HG03520 (cell line): ENCODE data around the gene SIGLECL1.

Experiments used
- ATAC-seq: cut with Tn5 transposase; IDR thresholded peaks from one replicate; pipeline ENCODE4 v1.9.1; 2021; ENCODE audit warnings: mild to moderate bottlenecking, moderate library complexity; ENCODE audit not compliant: unreplicated experiment

The SIGLECL1 gene

GRCh38 chr19:51252306-51253079 is 1.6 kb downstream of the SIGLECL1 start:
- no peak for ATAC-seq

- no peak for ATAC-seq
Measured at GRCh38 chr19:51253088-51253806, 2.4 kb downstream of the SIGLECL1 start.

GRCh38 chr19:51256155-51256625 is 5.3 kb downstream of the SIGLECL1 start:
- ATAC-seq = no peak

- ATAC-seq = no peak
Measured at GRCh38 chr19:51257471-51257870, 6.6 kb downstream of the SIGLECL1 start.

- ATAC-seq = no peak
Measured at GRCh38 chr19:51258165-51259160, 7.6 kb downstream of the SIGLECL1 start.

GRCh38 chr19:51259348-51260245 is 8.7 kb downstream of the SIGLECL1 start:
- no peak for ATAC-seq

GRCh38 chr19:51263808-51264207 is 12.9 kb downstream of the SIGLECL1 start:
- no peak for ATAC-seq

- ATAC-seq = no peak
Measured at GRCh38 chr19:51271067-51271466, 20.2 kb downstream of the SIGLECL1 start.

GRCh38 chr19:51272183-51272810 is 21.4 kb downstream of the SIGLECL1 start:
- no peak for ATAC-seq

- no peak for ATAC-seq
Measured at GRCh38 chr19:51274049-51274770, 23.3 kb downstream of the SIGLECL1 start.

GRCh38 chr19:51277112-51277511 is 26.2 kb downstream of the SIGLECL1 start:
- no peak for ATAC-seq

- ATAC-seq = no peak
Measured at GRCh38 chr19:51282335-51282734, 31.5 kb downstream of the SIGLECL1 start.

- ATAC-seq = no peak
Measured at GRCh38 chr19:51285682-51286081, 34.8 kb downstream of the SIGLECL1 start.

GRCh38 chr19:51289635-51290034 is 38.8 kb downstream of the SIGLECL1 start:
- ATAC-seq = no peak

GRCh38 chr19:51292971-51293370 is 42.1 kb downstream of the SIGLECL1 start:
- ATAC-seq = no peak

- no peak for ATAC-seq
Measured at GRCh38 chr19:51293571-51294210, 42.8 kb downstream of the SIGLECL1 start.

- ATAC-seq = no peak
Measured at GRCh38 chr19:51294211-51294976, 43.5 kb downstream of the SIGLECL1 start.

GRCh38 chr19:51294977-51295375 is 44.1 kb downstream of the SIGLECL1 start:
- no peak for ATAC-seq
